Vagina (tissue), 2 donors: ENCODE measurements around the gene RETREG1. TPM values are rescaled to one million over a fixed set of nuclear protein-coding genes. Genes with fewer than 3 reads are reported as not detected.
"Not testable (repeated sequence)": the region's sequence is repeated elsewhere in the genome, so short reads cannot be mapped to it uniquely, and the experiment has no call there.

Experiments
- DNase-seq, 2 donors: peaks; one replicate each; pipeline ENCODE4 v3.0.0-alpha.2; 2017; ENCODE audit errors: extremely low spot score in 2 of 2
- H3K27ac ChIP-seq: fragments of 200-600 bp; sonication (generic); one replicate; pipeline ENCODE4 v1.5.1; 2019
- H3K27me3 ChIP-seq: fragments of 200-600 bp; sonication (generic); one replicate; pipeline ENCODE4 v1.5.1; 2019
- H3K36me3 ChIP-seq, 2 donors: fragments of 200-600 bp; sonication (generic); one replicate each; pipeline ENCODE4 v1.5.1; 2017 to 2019
- H3K4me1 ChIP-seq: fragments of 200-600 bp; sonication (generic); one replicate; pipeline ENCODE4 v1.5.1; 2019
- H3K4me3 ChIP-seq, 2 donors: fragments of 200-600 bp; sonication (generic); 1 replicate in 1 of 2; 2 replicates in 1 of 2; pipeline ENCODE4 v1.5.1; 2016 to 2019
- H3K9me3 ChIP-seq: fragments of 200-600 bp; sonication (generic); one replicate; pipeline ENCODE4 v1.5.1; 2019
- POLR2A ChIP-seq, 2 donors: fragments of 450-650 bp; IDR thresholded peaks; one replicate each; pipeline ENCODE4 v1.6.1; 2017; ENCODE audit warnings: antibody characterized with exemption in 2 of 2, mild to moderate bottlenecking in 2 of 2, moderate library complexity in 2 of 2
- POLR2AphosphoS5 ChIP-seq, 2 donors: sonication (generic); formaldehyde crosslinking; IDR thresholded peaks; one replicate each; pipeline ENCODE4 v1.9.0; 2017; ENCODE audit warnings: antibody characterized with exemption in 2 of 2, mild to moderate bottlenecking in 2 of 2, low read depth in 1 of 2; ENCODE audit not compliant: insufficient read depth in 1 of 2
- intact Hi-C: fragments of 100-400 bp; cut with DNase I; formaldehyde crosslinking; loops from one replicate; pipeline ENCODE4 v1.15.1; 2023
- total RNA-seq: library from RNA; depleted of rRNA; stranded (reverse); fragments of >200 nt; gene quantifications from one replicate; pipeline ENCODE4 v1.2.3, GENCODE V29; 2016
- TF ChIP-seq, protein P1 (sequence below), 3 experiments: fragments of 450-650 bp in 2 of 3; fragments of 200-600 bp in 1 of 3; sonication (generic) in 1 of 3; IDR thresholded peaks; one replicate each; pipeline ENCODE4 v1.5.1; 2017 to 2019; ENCODE audit warnings: antibody characterized with exemption in 3 of 3, mild to moderate bottlenecking in 2 of 3, moderate library complexity in 2 of 3

Gene RETREG1
- total RNA-seq, 1 donor from 2014 or later, result 27.7 TPM

DNA sequence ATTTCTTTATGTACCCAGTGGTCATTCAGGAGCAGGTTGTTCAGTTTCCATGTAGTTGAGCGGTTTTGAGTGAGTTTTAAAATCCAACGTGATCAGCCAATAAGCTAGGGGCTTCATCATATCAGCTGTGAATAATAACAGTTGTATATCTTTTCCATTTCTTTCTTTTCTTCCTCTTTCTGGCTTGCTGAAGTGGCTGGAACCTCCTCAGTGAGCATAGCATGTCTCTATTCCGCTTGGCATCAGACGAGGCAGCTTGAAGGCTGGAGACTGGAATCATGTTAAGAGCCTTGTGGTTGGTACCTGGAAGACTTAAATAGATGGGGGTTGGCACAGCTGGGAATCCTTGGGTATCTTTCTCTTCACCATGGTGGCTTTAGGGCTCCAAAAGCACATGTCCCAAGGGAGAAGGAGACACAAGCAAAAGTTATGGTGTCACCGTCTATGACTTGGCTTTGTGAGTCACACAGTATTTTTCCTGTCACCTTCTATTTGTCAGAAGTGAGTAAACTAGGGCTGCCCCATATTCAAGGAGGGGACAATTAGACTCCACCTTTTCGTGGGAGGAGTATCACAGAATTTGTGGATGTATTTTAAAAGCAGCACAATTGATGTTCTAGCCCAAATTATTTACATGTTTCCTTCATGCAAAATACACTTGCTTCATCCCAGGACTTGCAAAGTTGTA lies 38.0 kb upstream of the RETREG1 start:
- H3K4me3 ChIP-seq, result no peak overlapping the region
- no peaks in the 10 kb centered on the region for H3K9me3 ChIP-seq
- DNase-seq, result no peak
- no peaks in the 10 kb centered on the region for H3K27me3 ChIP-seq
- intact Hi-C loops, result no loop called here
- H3K27ac ChIP-seq, result no peak overlapping the region
- no peaks in the 10 kb centered on the region for H3K36me3 ChIP-seq
- peaks cover 7% of the 10 kb centered on the region for H3K4me1 ChIP-seq
- TF ChIP-seq POLR2AphosphoS5 (IDR thresholded peaks at IDR 0.05; ENCODE audit: insufficient read depth in 1 of 2, low read depth in 1 of 2) (no peak), POLR2A (IDR thresholded peaks at IDR 0.05) (no peak)
- TF ChIP-seq, protein P1, sequence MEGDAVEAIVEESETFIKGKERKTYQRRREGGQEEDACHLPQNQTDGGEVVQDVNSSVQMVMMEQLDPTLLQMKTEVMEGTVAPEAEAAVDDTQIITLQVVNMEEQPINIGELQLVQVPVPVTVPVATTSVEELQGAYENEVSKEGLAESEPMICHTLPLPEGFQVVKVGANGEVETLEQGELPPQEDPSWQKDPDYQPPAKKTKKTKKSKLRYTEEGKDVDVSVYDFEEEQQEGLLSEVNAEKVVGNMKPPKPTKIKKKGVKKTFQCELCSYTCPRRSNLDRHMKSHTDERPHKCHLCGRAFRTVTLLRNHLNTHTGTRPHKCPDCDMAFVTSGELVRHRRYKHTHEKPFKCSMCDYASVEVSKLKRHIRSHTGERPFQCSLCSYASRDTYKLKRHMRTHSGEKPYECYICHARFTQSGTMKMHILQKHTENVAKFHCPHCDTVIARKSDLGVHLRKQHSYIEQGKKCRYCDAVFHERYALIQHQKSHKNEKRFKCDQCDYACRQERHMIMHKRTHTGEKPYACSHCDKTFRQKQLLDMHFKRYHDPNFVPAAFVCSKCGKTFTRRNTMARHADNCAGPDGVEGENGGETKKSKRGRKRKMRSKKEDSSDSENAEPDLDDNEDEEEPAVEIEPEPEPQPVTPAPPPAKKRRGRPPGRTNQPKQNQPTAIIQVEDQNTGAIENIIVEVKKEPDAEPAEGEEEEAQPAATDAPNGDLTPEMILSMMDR (IDR thresholded peaks at IDR 0.05), result no peak

DNA sequence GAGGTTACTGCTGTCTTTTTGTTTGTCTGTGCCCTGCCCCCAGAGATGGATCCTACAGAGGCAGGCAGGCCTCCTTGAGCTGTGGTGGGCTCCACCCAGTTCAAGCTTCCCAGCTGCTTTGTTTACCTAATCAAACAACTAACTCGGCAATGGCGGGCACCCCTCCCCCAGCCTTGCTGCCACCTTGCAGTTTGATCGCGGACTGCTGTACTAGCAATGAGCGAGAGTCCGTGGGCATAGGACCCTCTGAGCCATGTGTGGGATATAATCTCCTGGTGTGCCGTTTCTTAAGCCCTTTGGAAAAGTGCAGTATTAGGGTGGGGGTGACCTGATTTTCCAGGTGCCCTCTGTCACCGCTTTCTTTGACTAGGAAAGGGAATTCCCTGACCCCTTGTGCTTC lies 31.9 kb upstream of the RETREG1 start:
- H3K4me3 ChIP-seq, H3K36me3 ChIP-seq, H3K9me3 ChIP-seq, DNase-seq, intact Hi-C loops, H3K27me3 ChIP-seq, H3K4me1 ChIP-seq, H3K27ac ChIP-seq: not testable (repeated sequence)

DNA sequence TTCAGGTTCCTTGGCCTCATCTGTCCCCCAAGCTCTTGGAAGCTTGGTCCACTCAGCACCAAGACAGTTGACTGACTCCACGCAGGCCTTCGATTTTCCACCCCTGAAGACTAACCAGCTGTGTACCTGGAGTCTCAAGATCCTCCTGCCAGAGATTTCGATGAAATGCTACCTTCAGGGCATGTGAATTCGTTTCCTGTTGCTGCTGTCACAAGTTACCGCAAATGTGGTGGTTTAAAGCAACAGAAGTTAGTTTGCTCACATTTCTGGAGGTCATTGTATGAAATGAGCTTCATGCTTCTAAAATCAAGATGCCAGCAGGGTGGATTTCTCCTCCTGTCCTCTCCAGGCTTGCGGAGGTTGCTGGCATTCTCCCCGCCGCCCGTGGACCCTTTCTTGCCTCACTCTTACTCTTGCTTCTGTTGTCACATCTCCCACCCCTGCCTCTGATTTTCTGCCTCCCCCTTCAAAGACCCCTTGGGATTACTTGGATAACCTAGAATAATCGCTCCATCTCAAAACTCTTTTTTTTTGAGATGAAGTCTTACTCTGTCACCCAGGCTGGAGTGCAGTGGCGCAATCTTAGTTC lies 27.6 kb upstream of the RETREG1 start:
- no peaks in the 10 kb centered on the region for H3K9me3 ChIP-seq
- H3K4me1 ChIP-seq, result no peaks in the 10 kb centered on the region
- DNase-seq, result no peak
- TF ChIP-seq POLR2AphosphoS5 (IDR thresholded peaks at IDR 0.05; ENCODE audit: insufficient read depth in 1 of 2, low read depth in 1 of 2) (no peak), POLR2A (IDR thresholded peaks at IDR 0.05) (no peak)
- TF ChIP-seq, protein P1 (IDR thresholded peaks at IDR 0.05), result no peak
- intact Hi-C loops, result no loop called here
- H3K27me3 ChIP-seq, result no peaks in the 10 kb centered on the region
- no peaks in the 10 kb centered on the region for H3K36me3 ChIP-seq
- no peak overlapping the region for H3K4me3 ChIP-seq
- no peak overlapping the region for H3K27ac ChIP-seq

DNA sequence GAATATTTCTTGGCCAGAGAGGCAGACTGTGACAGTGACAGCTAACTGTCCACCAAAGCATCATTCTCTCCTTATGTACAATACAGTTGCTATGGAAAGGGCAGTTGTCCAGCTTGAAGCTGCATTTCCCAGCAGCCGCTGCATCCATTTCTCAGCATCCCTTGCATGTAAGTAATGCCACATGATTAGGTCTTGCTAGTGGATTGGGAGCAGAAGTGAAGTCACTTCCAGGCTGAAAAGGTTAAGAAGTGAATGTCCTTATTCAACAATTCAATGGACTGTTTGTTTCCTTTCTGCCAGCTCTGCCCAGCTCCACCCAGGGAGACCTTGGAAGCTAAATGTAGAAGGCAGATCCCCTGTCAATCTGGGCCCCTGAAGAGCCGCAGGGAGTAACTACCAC lies 26.1 kb upstream of the RETREG1 start:
- H3K9me3 ChIP-seq, result no peaks in the 10 kb centered on the region
- DNase-seq, result no peak
- no peaks in the 10 kb centered on the region for H3K36me3 ChIP-seq
- H3K4me1 ChIP-seq, result no peaks in the 10 kb centered on the region
- H3K27me3 ChIP-seq, result no peaks in the 10 kb centered on the region
- H3K27ac ChIP-seq, result no peak overlapping the region
- H3K4me3 ChIP-seq, result no peak overlapping the region
- TF ChIP-seq, protein P1 (IDR thresholded peaks at IDR 0.05), result no peak
- TF ChIP-seq POLR2A (IDR thresholded peaks at IDR 0.05), result no peak
- no peak for TF ChIP-seq POLR2AphosphoS5 (IDR thresholded peaks at IDR 0.05; ENCODE audit: insufficient read depth in 1 of 2, low read depth in 1 of 2)
- intact Hi-C loops, result no loop called here

DNA sequence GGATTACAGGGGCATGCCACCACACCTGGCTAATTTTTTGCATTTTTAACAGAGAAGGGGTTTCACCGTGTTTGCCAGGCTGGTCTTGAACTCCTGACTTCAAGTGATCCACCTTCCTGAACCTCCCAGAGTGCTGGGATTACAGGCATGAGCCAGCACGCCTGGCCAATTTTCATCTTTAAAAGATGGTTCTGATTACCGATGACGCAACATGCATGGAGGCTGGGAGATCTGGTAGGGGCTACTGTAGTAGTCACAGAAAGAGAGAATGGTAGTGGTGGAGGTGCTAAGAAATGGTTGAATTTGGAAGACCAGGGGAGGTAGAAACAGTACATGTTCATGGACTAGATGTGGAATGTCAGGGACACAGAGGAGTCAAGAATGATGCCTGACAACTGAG lies 22.4 kb upstream of the RETREG1 start:
- H3K36me3 ChIP-seq, result no peaks in the 10 kb centered on the region
- no peak for DNase-seq
- H3K27me3 ChIP-seq, result no peaks in the 10 kb centered on the region
- H3K4me1 ChIP-seq, result no peaks in the 10 kb centered on the region
- TF ChIP-seq, protein P1 (IDR thresholded peaks at IDR 0.05), result no peak
- TF ChIP-seq POLR2AphosphoS5 (IDR thresholded peaks at IDR 0.05; ENCODE audit: insufficient read depth in 1 of 2, low read depth in 1 of 2), result no peak
- TF ChIP-seq POLR2A (IDR thresholded peaks at IDR 0.05), result no peak
- H3K27ac ChIP-seq, result no peak overlapping the region
- intact Hi-C loops, result no loop called here
- no peaks in the 10 kb centered on the region for H3K9me3 ChIP-seq
- H3K4me3 ChIP-seq, result no peak overlapping the region
